ENCODE results near the gene TBL3.

DNA sequence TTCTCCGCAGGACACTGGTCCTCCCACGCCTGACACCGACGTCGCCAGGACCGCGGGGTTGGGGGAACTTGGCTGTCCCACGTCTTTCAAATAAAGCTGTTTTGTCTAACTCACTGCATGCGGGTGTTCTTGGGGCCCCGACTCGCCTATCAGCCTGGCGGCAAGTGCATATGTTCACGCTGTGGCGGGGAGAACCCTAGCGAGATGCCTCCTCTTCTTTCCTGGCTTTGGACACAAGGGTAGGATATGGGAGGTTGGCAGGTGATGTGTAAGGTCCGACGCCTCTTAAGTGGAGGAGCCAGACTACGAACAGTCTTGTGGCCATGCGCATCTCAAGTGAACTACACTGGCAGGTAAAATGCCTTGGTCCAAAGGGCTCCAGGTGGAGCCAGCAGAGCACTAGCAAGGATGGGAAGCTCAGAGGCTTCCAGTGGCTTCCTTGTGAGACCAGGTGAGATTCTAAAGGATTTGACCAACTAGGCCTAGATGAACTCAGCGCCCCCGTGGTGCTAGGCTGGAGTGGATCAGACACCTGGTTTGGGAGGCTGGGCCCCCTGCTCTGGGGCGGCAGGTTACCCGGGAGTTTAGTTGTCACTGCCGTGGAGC is 6.4 kb upstream of the TBL3 start:
- TF ChIP-seq, protein P1, sequence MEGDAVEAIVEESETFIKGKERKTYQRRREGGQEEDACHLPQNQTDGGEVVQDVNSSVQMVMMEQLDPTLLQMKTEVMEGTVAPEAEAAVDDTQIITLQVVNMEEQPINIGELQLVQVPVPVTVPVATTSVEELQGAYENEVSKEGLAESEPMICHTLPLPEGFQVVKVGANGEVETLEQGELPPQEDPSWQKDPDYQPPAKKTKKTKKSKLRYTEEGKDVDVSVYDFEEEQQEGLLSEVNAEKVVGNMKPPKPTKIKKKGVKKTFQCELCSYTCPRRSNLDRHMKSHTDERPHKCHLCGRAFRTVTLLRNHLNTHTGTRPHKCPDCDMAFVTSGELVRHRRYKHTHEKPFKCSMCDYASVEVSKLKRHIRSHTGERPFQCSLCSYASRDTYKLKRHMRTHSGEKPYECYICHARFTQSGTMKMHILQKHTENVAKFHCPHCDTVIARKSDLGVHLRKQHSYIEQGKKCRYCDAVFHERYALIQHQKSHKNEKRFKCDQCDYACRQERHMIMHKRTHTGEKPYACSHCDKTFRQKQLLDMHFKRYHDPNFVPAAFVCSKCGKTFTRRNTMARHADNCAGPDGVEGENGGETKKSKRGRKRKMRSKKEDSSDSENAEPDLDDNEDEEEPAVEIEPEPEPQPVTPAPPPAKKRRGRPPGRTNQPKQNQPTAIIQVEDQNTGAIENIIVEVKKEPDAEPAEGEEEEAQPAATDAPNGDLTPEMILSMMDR (IDR thresholded peaks at IDR 0.05; ENCODE audit: insufficient read depth, low read depth, low read length) = no peak
- TF ChIP-seq EZH2 (IDR thresholded peaks at IDR 0.05; ENCODE audit: insufficient read depth, low read length) = no peak
